GM10266 (cell line): ENCODE results near the gene CCNE1.
A peak's percentile ranks its signal among the peaks of the same experiment; 100 is the strongest.

Experiments used
- DNase-seq: peaks from one replicate; pipeline ENCODE4 v3.0.0; 2012; ENCODE audit errors: extremely low spot score
- CTCF ChIP-seq: IDR thresholded peaks from 2 replicates; pipeline ENCODE4 v1.5.1; 2012; ENCODE audit warnings: mild to moderate bottlenecking, low read depth; ENCODE audit not compliant: control insufficient read depth, insufficient read depth; ENCODE audit errors: missing control alignments

The CCNE1 gene

GRCh38 chr19:29779921-29780320, 31.9 kb upstream of the CCNE1 start:
- peak; percentile 17 for TF ChIP-seq CTCF
- no peak for DNase-seq

GRCh38 chr19:29781386-29782259, 30.2 kb upstream of the CCNE1 start:
- no peak for TF ChIP-seq CTCF

GRCh38 chr19:29782260-29782580, 29.6 kb upstream of the CCNE1 start:
- no peak for DNase-seq
- no peak for TF ChIP-seq CTCF

More at GRCh38 chr19:29781386-29782259, 30.2 kb upstream of the CCNE1 start:
- DNase-seq = no peak

- no peak for TF ChIP-seq CTCF
- no peak for DNase-seq
Measured at GRCh38 chr19:29783627-29784190, 28.1 kb upstream of the CCNE1 start.

- DNase-seq = no peak
- TF ChIP-seq CTCF = no peak
Measured at GRCh38 chr19:29784598-29785223, 27.1 kb upstream of the CCNE1 start.

GRCh38 chr19:29785360-29785759, 26.4 kb upstream of the CCNE1 start:
- no peak for TF ChIP-seq CTCF
- DNase-seq = no peak
